C4-2B (cell line): Measurements from ENCODE around the gene PINK1.

ENCODE experiments used
- ZFX ChIP-seq: fragments of 450-650 bp; IDR thresholded peaks from 2 replicates; pipeline ENCODE4 v1.6.1; 2017
- TF ChIP-seq, protein P1 (sequence below): fragments of 450-650 bp; conservative IDR thresholded peaks from 2 replicates; pipeline ENCODE4 v1.5.1; 2017; ENCODE audit warnings: mild to moderate bottlenecking

DNA sequence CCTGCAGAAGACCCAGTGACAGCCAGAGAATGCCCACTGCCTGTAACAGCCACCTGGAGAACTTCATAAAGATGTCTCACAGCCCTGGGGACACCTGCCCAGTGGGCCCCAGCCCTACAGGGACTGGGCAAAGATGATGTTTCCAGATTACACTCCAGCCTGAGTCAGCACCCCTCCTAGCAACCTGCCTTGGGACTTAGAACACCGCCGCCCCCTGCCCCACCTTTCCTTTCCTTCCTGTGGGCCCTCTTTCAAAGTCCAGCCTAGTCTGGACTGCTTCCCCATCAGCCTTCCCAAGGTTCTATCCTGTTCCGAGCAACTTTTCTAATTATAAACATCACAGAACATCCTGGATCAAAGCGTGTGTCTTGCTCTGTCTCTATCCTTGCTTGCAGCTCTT is 14.7 kb upstream of the PINK1 start:
- TF ChIP-seq, protein P1, sequence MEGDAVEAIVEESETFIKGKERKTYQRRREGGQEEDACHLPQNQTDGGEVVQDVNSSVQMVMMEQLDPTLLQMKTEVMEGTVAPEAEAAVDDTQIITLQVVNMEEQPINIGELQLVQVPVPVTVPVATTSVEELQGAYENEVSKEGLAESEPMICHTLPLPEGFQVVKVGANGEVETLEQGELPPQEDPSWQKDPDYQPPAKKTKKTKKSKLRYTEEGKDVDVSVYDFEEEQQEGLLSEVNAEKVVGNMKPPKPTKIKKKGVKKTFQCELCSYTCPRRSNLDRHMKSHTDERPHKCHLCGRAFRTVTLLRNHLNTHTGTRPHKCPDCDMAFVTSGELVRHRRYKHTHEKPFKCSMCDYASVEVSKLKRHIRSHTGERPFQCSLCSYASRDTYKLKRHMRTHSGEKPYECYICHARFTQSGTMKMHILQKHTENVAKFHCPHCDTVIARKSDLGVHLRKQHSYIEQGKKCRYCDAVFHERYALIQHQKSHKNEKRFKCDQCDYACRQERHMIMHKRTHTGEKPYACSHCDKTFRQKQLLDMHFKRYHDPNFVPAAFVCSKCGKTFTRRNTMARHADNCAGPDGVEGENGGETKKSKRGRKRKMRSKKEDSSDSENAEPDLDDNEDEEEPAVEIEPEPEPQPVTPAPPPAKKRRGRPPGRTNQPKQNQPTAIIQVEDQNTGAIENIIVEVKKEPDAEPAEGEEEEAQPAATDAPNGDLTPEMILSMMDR = no peak
- no peak for TF ChIP-seq ZFX
